Measurements from ENCODE around the gene PAF1.

GRCh38 chr19:39410831-39411080, 19.9 kb upstream of the PAF1 start:
- TF ChIP-seq YY1 (IDR thresholded peaks at IDR 0.05; ENCODE audit: insufficient read depth, insufficient read length), result no peak
- TF ChIP-seq ZNF274 (IDR thresholded peaks at IDR 0.05; ENCODE audit: low read depth, low read length), result no peak
